ENCODE measurements around the gene CD6.

DNA sequence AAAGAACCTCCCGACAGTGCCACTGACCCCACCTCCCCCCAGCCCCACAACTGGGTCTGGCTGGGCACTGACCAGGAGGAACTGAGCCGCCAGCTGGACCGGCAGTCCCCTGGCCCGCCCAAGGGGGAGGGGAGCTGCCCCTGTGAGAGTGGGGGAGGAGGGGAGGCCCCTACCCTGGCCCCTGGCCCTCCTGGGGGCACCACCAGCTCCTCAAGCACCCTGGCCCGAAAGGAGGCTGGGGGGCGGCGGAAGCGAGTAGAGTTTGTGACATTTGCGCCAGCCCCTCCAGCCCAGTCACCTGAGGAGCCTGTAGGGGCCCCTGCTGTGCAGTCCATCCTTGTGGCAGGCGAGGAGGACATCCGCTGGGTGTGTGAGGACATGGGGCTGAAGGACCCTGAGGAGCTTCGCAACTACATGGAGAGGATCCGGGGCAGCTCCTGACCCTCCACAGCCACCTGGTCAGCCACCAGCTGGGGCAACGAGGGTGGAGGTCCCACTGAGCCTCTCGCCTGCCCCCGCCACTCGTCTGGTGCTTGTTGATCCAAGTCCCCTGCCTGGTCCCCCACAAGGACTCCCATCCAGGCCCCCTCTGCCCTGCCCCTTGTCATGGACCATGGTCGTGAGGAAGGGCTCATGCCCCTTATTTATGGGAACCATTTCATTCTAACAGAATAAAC lies 34.9 kb upstream of the CD6 start:
- TF ChIP-seq, protein P1, sequence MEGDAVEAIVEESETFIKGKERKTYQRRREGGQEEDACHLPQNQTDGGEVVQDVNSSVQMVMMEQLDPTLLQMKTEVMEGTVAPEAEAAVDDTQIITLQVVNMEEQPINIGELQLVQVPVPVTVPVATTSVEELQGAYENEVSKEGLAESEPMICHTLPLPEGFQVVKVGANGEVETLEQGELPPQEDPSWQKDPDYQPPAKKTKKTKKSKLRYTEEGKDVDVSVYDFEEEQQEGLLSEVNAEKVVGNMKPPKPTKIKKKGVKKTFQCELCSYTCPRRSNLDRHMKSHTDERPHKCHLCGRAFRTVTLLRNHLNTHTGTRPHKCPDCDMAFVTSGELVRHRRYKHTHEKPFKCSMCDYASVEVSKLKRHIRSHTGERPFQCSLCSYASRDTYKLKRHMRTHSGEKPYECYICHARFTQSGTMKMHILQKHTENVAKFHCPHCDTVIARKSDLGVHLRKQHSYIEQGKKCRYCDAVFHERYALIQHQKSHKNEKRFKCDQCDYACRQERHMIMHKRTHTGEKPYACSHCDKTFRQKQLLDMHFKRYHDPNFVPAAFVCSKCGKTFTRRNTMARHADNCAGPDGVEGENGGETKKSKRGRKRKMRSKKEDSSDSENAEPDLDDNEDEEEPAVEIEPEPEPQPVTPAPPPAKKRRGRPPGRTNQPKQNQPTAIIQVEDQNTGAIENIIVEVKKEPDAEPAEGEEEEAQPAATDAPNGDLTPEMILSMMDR (IDR thresholded peaks at IDR 0.05; ENCODE audit: borderline replicate concordance, extremely low read depth, low read length, poor library complexity, severe bottlenecking), result no peak
- TF ChIP-seq EZH2 (IDR thresholded peaks at IDR 0.05; ENCODE audit: borderline replicate concordance, low read depth, low read length, severe bottlenecking), result no peak

Data from DND-41 (cell line).